ENCODE measurements around the gene PACRG.

PACRG gene

DNA sequence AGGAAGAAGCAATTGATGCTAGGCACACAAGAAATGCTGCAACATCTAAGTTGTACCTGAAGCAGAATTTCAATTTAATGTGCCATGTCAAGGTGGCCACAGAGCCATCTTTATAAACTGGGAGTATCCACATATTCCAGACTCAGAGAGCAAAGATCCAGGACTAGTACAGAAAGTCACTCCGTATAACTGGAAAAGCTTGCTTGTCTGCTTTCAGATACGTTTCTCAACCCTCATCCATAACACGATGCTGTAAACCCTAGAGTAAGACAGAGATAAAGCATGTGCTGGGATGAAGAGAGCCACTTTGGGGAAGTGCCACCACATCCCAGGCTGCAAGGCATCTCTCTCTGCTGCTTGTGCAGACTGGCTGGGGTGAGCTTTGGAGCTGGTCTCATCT lies 134.7 kb downstream of the PACRG start:
- H3K27ac ChIP-seq (ENCODE audit: low read depth, low read length, severe bottlenecking): no peak overlapping the region
- no peaks in the 10 kb centered on the region for H3K9me3 ChIP-seq (ENCODE audit: control insufficient read depth, low read length)
- 100% methylated on average over 3 of the region's 3 CpGs for WGBS, 2 experiments (ENCODE audit: insufficient coverage in 2 of 2)
- peaks cover under 1% of the 10 kb centered on the region for H3K4me1 ChIP-seq (ENCODE audit: control insufficient read depth, insufficient read depth, low read length, poor library complexity, severe bottlenecking)
- H3K36me3 ChIP-seq (ENCODE audit: control insufficient read depth, insufficient read depth, low read length): no peaks in the 10 kb centered on the region
- no peak overlapping the region for H3K4me3 ChIP-seq (ENCODE audit: extremely low read depth, insufficient read depth, low read length, poor library complexity, severe bottlenecking)

DNA sequence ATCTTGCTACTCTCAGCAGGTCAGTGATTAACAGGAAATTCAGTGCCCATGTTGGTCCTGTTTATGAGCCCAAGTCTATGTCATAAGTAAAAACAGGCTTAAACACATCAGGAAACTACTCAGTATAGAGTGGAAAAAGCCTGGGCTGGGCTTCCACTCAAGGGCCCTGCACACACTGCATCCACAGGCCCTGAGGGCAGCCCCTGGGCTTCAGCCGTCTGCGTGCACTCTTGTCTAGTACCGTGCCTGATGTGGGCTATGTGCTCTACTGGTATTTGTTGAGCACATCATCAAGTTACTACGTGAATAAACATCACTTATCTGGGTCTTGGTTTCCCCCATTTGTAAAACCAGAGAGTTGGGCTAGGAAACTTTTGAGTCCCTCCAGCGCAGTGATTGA lies 135.2 kb downstream of the PACRG start:
- Histone ChIP-seq H3K27ac (ENCODE audit: low read depth, low read length, severe bottlenecking) (no peak overlapping the region), H3K4me1 (ENCODE audit: control insufficient read depth, insufficient read depth, low read length, poor library complexity, severe bottlenecking) (no peaks in the 10 kb centered on the region), H3K9me3 (ENCODE audit: control insufficient read depth, low read length) (no peaks in the 10 kb centered on the region), H3K36me3 (ENCODE audit: control insufficient read depth, insufficient read depth, low read length) (no peaks in the 10 kb centered on the region), H3K4me3 (ENCODE audit: extremely low read depth, insufficient read depth, low read length, poor library complexity, severe bottlenecking) (no peak overlapping the region)
- WGBS, 2 experiments (ENCODE audit: insufficient coverage in 2 of 2): 92% methylated on average over 4 of the region's 5 CpGs; no CpG with 5 or more reads in 1 of the 2 experiments

DNA sequence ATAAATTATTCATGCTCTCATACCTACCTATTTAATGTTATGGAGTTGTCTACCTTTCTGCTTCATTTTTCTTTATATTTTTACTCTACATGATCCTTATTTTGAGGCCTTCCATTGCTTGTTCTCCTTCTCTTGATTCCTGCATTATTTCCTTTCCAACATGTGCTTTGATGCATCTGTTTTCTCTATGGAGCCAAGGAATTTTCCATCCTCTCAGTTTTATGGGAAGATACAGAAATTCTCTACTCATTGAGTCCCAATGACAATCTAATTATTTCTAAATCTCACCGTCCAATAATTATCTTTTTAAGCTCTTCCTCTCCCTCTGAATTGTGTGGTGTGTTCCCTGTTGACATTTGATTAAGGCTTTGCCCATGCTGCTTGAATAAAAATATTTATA lies 136.0 kb downstream of the PACRG start:
- no peaks in the 10 kb centered on the region for H3K4me1 ChIP-seq (ENCODE audit: control insufficient read depth, insufficient read depth, low read length, poor library complexity, severe bottlenecking)
- no CpG with 5 or more reads among the region's 1 CpG for WGBS, 2 experiments (ENCODE audit: insufficient coverage in 2 of 2)
- H3K27ac ChIP-seq (ENCODE audit: low read depth, low read length, severe bottlenecking): no peak overlapping the region
- no peak overlapping the region for H3K4me3 ChIP-seq (ENCODE audit: extremely low read depth, insufficient read depth, low read length, poor library complexity, severe bottlenecking)
- no peaks in the 10 kb centered on the region for H3K9me3 ChIP-seq (ENCODE audit: control insufficient read depth, low read length)
- no peaks in the 10 kb centered on the region for H3K36me3 ChIP-seq (ENCODE audit: control insufficient read depth, insufficient read depth, low read length)

DNA sequence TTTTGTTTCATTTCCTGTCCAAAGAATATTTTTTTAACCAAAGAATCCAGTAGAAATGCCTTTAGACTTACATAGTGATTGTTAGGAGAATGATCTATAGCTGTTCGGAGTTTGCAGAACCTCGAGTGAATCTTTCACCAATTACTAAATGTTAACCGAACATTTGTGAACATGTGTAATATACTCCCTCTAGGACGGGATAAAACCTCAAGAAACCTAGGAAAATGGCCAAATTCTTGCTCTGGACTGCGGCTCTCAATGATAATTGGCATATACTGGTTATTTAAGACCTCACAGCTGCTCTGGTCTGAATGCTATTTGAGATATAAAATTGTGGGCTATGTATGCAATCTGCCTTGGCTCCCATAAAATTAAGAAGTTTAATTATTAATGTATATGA lies 137.1 kb downstream of the PACRG start:
- 82 to 100% methylated on average over 2 to 3 of the region's 5 CpGs for WGBS, 2 experiments (ENCODE audit: insufficient coverage in 2 of 2)

DNA sequence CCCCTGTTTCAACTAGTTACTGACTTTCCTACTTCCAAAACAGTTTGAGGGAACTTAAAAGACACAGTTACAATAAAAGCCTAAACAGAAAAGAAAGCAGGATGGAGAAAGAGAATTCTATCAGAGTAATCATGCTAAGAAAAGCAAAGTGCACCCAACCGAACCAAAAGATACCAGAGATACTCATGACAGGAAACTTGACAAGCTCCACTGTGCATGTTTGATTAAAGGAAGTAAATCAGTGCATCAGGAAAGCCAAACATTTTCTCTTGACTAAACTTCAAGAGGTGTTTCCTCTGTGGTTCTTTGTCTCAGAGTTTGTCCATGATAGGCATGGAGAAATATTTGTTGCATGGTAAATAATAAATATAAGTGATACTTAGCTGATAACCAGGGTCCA lies 138.9 kb downstream of the PACRG start:
- no peak overlapping the region for H3K27ac ChIP-seq (ENCODE audit: low read depth, low read length, severe bottlenecking)
- H3K4me3 ChIP-seq (ENCODE audit: extremely low read depth, insufficient read depth, low read length, poor library complexity, severe bottlenecking): no peak overlapping the region
- H3K4me1 ChIP-seq (ENCODE audit: control insufficient read depth, insufficient read depth, low read length, poor library complexity, severe bottlenecking): no peaks in the 10 kb centered on the region
- H3K36me3 ChIP-seq (ENCODE audit: control insufficient read depth, insufficient read depth, low read length): no peaks in the 10 kb centered on the region
- WGBS, 2 experiments (ENCODE audit: insufficient coverage in 2 of 2): 100% methylated on average over 1 of the region's 1 CpG; no CpG with 5 or more reads in 1 of the 2 experiments
- no peaks in the 10 kb centered on the region for H3K9me3 ChIP-seq (ENCODE audit: control insufficient read depth, low read length)

More for the DNA sequence above, 137.1 kb downstream of the PACRG start:
- Histone ChIP-seq H3K36me3 (ENCODE audit: control insufficient read depth, insufficient read depth, low read length) (no peaks in the 10 kb centered on the region), H3K4me3 (ENCODE audit: extremely low read depth, insufficient read depth, low read length, poor library complexity, severe bottlenecking) (no peak overlapping the region), H3K4me1 (ENCODE audit: control insufficient read depth, insufficient read depth, low read length, poor library complexity, severe bottlenecking) (no peaks in the 10 kb centered on the region), H3K27ac (ENCODE audit: low read depth, low read length, severe bottlenecking) (no peak overlapping the region), H3K9me3 (ENCODE audit: control insufficient read depth, low read length) (no peaks in the 10 kb centered on the region)

DNA sequence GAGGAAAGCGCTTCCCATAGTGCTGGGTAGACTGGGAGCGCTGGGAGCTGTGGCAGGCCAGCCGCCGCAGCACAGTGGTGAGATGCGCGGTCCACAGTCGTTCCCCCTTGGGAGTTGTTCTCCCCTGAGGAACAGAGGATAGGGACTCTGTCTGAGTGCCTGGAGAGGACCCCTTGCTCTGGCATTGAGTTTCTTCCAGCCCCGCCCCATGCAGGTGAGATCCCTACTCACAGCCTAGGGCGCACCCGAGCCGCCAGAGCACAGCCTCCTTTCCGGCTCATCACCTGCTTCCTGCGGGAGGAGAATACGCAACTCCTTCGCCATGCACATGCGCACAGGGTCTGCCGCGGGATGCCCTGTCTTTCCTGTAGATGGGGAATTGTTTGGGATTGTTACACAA lies 140.6 kb downstream of the PACRG start:
- 94 to 97% methylated on average over 10 to 11 of the region's 18 CpGs for WGBS, 2 experiments (ENCODE audit: insufficient coverage in 2 of 2)
- H3K4me1 ChIP-seq (ENCODE audit: control insufficient read depth, insufficient read depth, low read length, poor library complexity, severe bottlenecking): no peaks in the 10 kb centered on the region

DNA sequence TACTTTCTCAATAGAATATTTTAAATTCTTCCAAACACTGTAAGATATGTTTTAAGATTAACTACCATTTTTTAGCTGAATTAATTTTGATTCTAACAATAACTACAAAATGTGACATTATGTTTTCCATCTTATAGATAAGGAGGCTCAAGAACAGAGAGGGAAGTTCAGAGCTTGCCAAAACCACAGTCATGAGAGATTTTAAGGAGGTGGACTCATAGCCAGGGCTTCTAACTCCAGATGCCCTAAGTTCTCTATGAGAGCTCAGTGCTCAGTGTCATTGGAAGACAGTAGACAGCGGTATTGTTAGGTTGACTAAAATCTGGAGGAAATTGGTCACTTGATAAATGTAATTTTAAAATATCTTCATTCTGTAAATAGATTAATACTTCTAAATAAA lies 144.2 kb downstream of the PACRG start:
- Histone ChIP-seq H3K36me3 (ENCODE audit: control insufficient read depth, insufficient read depth, low read length) (no peaks in the 10 kb centered on the region), H3K27ac (ENCODE audit: low read depth, low read length, severe bottlenecking) (no peak overlapping the region), H3K4me3 (ENCODE audit: extremely low read depth, insufficient read depth, low read length, poor library complexity, severe bottlenecking) (no peak overlapping the region), H3K9me3 (ENCODE audit: control insufficient read depth, low read length) (no peaks in the 10 kb centered on the region), H3K4me1 (ENCODE audit: control insufficient read depth, insufficient read depth, low read length, poor library complexity, severe bottlenecking) (no peaks in the 10 kb centered on the region)
- no CpG with 5 or more reads among the region's 1 CpG for WGBS, 2 experiments (ENCODE audit: insufficient coverage in 2 of 2)

More for the DNA sequence above, 140.6 kb downstream of the PACRG start:
- Histone ChIP-seq H3K4me3 (ENCODE audit: extremely low read depth, insufficient read depth, low read length, poor library complexity, severe bottlenecking) (no peak overlapping the region), H3K36me3 (ENCODE audit: control insufficient read depth, insufficient read depth, low read length) (no peaks in the 10 kb centered on the region), H3K27ac (ENCODE audit: low read depth, low read length, severe bottlenecking) (no peak overlapping the region), H3K9me3 (ENCODE audit: control insufficient read depth, low read length) (no peaks in the 10 kb centered on the region)

DNA sequence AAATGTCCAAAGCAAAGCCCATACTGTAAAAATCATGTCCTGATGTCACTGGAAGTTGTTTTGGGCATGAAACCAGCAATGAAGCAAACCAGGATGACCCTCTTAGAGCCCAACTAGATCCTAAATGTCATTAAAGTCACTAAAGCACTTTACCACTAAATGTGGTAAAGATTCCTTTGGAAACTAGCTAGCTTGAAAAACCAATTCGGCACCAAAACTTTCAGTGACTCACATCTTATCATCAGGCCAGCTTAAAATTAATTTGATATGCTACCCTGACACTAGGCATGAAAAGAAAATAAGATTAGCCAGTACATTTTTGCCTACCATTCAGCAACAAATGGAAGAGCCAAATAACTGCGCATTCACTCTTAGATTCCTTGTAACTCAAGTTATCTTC lies 145.8 kb downstream of the PACRG start:
- Histone ChIP-seq H3K4me1 (ENCODE audit: control insufficient read depth, insufficient read depth, low read length, poor library complexity, severe bottlenecking) (no peaks in the 10 kb centered on the region), H3K4me3 (ENCODE audit: extremely low read depth, insufficient read depth, low read length, poor library complexity, severe bottlenecking) (no peak overlapping the region), H3K9me3 (ENCODE audit: control insufficient read depth, low read length) (no peaks in the 10 kb centered on the region), H3K36me3 (ENCODE audit: control insufficient read depth, insufficient read depth, low read length) (no peaks in the 10 kb centered on the region), H3K27ac (ENCODE audit: low read depth, low read length, severe bottlenecking) (no peak overlapping the region)
- 80 to 100% methylated on average over 1 to 2 of the region's 2 CpGs for WGBS, 2 experiments (ENCODE audit: insufficient coverage in 2 of 2)

DNA sequence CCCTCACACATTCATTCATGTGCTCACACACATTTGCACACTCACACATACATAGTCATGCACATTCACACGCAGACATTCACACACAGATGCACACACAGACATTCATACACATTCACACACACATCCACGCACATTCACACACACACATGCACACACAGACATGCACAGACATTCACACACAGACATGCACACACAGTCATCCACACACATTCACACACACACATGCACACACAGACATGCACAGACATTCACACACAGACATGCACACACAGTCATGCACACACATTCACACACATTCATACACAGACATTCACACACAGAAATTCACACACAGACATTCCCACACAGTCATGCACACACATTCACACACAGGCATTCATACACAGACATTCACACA lies 147.3 kb downstream of the PACRG start:
- WGBS, 2 experiments (ENCODE audit: insufficient coverage in 2 of 2): 71 to 85% methylated on average over 1 to 2 of the region's 2 CpGs
- no peaks in the 10 kb centered on the region for H3K9me3 ChIP-seq (ENCODE audit: control insufficient read depth, low read length)
- H3K27ac ChIP-seq (ENCODE audit: low read depth, low read length, severe bottlenecking): no peak overlapping the region
- H3K36me3 ChIP-seq (ENCODE audit: control insufficient read depth, insufficient read depth, low read length): no peaks in the 10 kb centered on the region
- H3K4me3 ChIP-seq (ENCODE audit: extremely low read depth, insufficient read depth, low read length, poor library complexity, severe bottlenecking): no peak overlapping the region
- H3K4me1 ChIP-seq (ENCODE audit: control insufficient read depth, insufficient read depth, low read length, poor library complexity, severe bottlenecking): no peaks in the 10 kb centered on the region

DNA sequence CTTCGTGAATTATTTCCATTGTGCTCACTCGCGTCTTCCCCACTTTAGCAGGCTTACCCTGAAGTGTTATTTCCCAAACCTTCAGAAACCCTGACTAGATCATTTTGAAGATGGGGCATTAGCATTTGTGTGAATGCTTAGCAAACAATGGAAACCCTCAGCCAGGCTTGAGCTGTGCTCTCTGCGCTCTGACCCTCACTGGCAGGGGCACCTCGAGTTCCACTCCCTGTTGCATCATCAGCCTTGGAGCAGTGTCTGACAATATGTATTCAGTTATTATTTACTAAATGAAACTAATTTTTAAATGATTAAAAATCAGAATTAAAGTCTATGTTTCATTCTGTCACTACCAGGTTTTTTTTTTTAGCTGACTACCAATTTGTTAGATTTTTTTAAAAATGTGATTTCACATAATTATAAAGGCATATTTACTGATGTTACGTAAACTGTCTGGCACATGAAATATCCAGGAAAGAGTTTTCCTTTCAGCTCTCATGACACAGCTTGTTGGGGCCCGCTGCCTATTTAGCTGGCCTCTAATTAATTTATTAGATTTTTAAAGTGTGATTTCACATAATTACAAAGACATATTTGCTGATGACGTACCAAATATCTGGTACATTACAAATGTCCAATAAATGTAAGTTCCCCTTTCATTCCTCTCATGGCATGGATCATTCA lies 155.2 kb downstream of the PACRG start:
- no peaks in the 10 kb centered on the region for H3K36me3 ChIP-seq (ENCODE audit: control insufficient read depth, insufficient read depth, low read length)
- no peak overlapping the region for H3K4me3 ChIP-seq (ENCODE audit: extremely low read depth, insufficient read depth, low read length, poor library complexity, severe bottlenecking)
- H3K9me3 ChIP-seq (ENCODE audit: control insufficient read depth, low read length): no peaks in the 10 kb centered on the region
- 82 to 100% methylated on average over 1 to 5 of the region's 8 CpGs for WGBS, 2 experiments (ENCODE audit: insufficient coverage in 2 of 2)
- H3K27ac ChIP-seq (ENCODE audit: low read depth, low read length, severe bottlenecking): no peak overlapping the region
- no peaks in the 10 kb centered on the region for H3K4me1 ChIP-seq (ENCODE audit: control insufficient read depth, insufficient read depth, low read length, poor library complexity, severe bottlenecking)

DNA sequence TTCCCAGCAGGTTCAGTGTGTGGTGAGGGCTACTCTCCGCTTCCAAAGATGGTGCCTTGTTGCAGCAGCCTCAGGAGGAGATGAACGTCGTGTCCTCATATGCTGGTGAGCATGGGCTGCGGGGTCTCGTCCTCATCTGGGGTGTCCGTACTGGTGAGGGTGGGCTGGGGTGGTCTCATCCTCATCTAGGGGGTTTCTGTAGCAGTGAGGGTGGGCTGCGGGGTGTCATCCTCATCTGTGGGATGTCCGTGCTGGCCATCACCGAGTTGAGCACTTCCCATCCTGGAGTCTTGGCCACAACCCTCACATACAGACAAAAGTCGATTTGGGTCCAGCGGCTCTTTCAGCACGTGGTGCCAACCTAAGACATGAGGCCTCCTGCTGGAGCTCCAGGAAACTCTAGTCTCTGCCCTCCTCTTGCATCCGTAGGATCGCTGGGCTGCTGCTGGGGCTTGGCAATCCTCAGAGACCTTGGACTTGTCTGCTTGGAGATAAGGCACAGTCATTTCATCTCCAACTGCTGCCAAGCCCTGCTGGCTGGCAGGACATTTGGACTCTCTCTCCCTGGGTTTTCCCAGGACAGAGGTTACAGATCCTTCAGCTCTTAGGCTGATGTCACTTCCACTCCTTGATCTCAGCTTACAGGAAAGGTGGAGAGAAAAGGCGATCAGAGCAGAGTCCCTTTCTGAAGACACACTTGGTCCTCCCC lies 160.4 kb downstream of the PACRG start:
- no peaks in the 10 kb centered on the region for H3K9me3 ChIP-seq (ENCODE audit: control insufficient read depth, low read length)
- no peaks in the 10 kb centered on the region for H3K36me3 ChIP-seq (ENCODE audit: control insufficient read depth, insufficient read depth, low read length)
- H3K27ac ChIP-seq (ENCODE audit: low read depth, low read length, severe bottlenecking): no peak overlapping the region
- H3K4me3 ChIP-seq (ENCODE audit: extremely low read depth, insufficient read depth, low read length, poor library complexity, severe bottlenecking): no peak overlapping the region
- no peaks in the 10 kb centered on the region for H3K4me1 ChIP-seq (ENCODE audit: control insufficient read depth, insufficient read depth, low read length, poor library complexity, severe bottlenecking)
- 87 to 92% methylated on average over 7 to 11 of the region's 15 CpGs for WGBS, 2 experiments (ENCODE audit: insufficient coverage in 2 of 2)

Data from mesodermal cell (in vitro differentiated cells).